GM23338 (cell line): ENCODE data around the gene WWOX. TPM values are rescaled to one million over a fixed set of nuclear protein-coding genes. Genes with fewer than 3 reads are reported as not detected.

Experiments used
- ATAC-seq: fragments of 200-7000 bp; cut with Tn5 transposase; 3 replicates; pipeline ENCODE4 v1.9.1; 2020
- DNase-seq: peaks from one replicate; pipeline ENCODE4 v3.0.0-alpha.2; 2015; ENCODE audit warnings: low spot score
- H2AFZ ChIP-seq: fragments of 200-600 bp; sonication (generic); 2 replicates; pipeline ENCODE4 v1.8.0; 2016; ENCODE audit warnings: antibody characterized with exemption, mild to moderate bottlenecking, moderate library complexity
- H3F3A ChIP-seq: fragments of 200-600 bp; sonication (generic); replicated peaks from 2 replicates; pipeline ENCODE4 v1.8.0; 2017; ENCODE audit warnings: antibody characterized with exemption, mixed run types, low read depth
- H3K27ac ChIP-seq: fragments of 200-600 bp; sonication (generic); 2 replicates; pipeline ENCODE4 v1.6.1; 2016; ENCODE audit warnings: low read depth
- H3K27me3 ChIP-seq: fragments of 200-600 bp; sonication (generic); 2 replicates; pipeline ENCODE4 v1.8.0; 2016; ENCODE audit warnings: mild to moderate bottlenecking, mixed run types, moderate library complexity; ENCODE audit not compliant: insufficient read depth
- H3K36me3 ChIP-seq: fragments of 200-600 bp; sonication (generic); 2 replicates; pipeline ENCODE4 v1.8.0; 2016; ENCODE audit warnings: mild to moderate bottlenecking; ENCODE audit not compliant: insufficient read depth
- H3K4me1 ChIP-seq: fragments of 200-600 bp; sonication (generic); 2 replicates; pipeline ENCODE4 v1.8.0; 2016; ENCODE audit warnings: mild to moderate bottlenecking, moderate library complexity; ENCODE audit not compliant: insufficient read depth
- H3K4me2 ChIP-seq: fragments of 200-600 bp; sonication (generic); 2 replicates; pipeline ENCODE4 v1.7.1; 2017; ENCODE audit warnings: mixed run types
- H3K4me3 ChIP-seq: fragments of 200-600 bp; sonication (generic); 2 replicates; pipeline ENCODE4 v1.6.1; 2016; ENCODE audit warnings: mixed run types
- H3K79me2 ChIP-seq: fragments of 200-600 bp; sonication (generic); replicated peaks from 2 replicates; pipeline ENCODE4 v1.8.0; 2017; ENCODE audit warnings: mild to moderate bottlenecking; ENCODE audit not compliant: insufficient read depth
- H3K9me2 ChIP-seq: fragments of 200-600 bp; sonication (generic); 2 replicates; pipeline ENCODE4 v1.8.0; 2017; ENCODE audit not compliant: insufficient read depth
- H4K20me1 ChIP-seq: fragments of 200-600 bp; sonication (generic); replicated peaks from 2 replicates; pipeline ENCODE4 v1.8.0; 2017; ENCODE audit warnings: mild to moderate bottlenecking; ENCODE audit not compliant: insufficient read depth
- H3K27ac Mint-ChIP-seq: 2 replicates; pipeline ENCODE4 v1.8.0; 2020; ENCODE audit warnings: inconsistent platforms, mild to moderate bottlenecking, moderate library complexity, mixed read lengths
- H3K27me3 Mint-ChIP-seq: 3 replicates; pipeline ENCODE4 v1.8.0; 2022; ENCODE audit warnings: low read depth, mild to moderate bottlenecking, moderate library complexity, mixed read lengths, inconsistent platforms; ENCODE audit not compliant: insufficient read depth, poor library complexity
- H3K36me3 Mint-ChIP-seq: 3 replicates; pipeline ENCODE4 v1.8.0; 2021; ENCODE audit warnings: low read depth, mild to moderate bottlenecking, inconsistent platforms, moderate library complexity, mixed read lengths
- H3K4me1 Mint-ChIP-seq: 3 replicates; pipeline ENCODE4 v1.8.0; 2020; ENCODE audit warnings: mild to moderate bottlenecking, inconsistent platforms, mixed read lengths
- H3K4me3 Mint-ChIP-seq: 3 replicates; pipeline ENCODE4 v1.8.0; 2021; ENCODE audit warnings: moderate library complexity, mild to moderate bottlenecking, inconsistent platforms, mixed read lengths
- H3K9me3 Mint-ChIP-seq: 3 replicates; pipeline ENCODE4 v1.8.0; 2020; ENCODE audit warnings: moderate library complexity, mild to moderate bottlenecking, inconsistent platforms, mixed read lengths
- ETS1 ChIP-seq: IDR thresholded peaks from 2 replicates; pipeline ENCODE4 v1.6.1; 2016; ENCODE audit warnings: antibody characterized with exemption
- NANOG ChIP-seq: IDR thresholded peaks from 2 replicates; pipeline ENCODE4 v1.6.1; 2016; ENCODE audit warnings: antibody characterized with exemption, borderline replicate concordance
- polyA plus RNA-seq: library from polyadenylated mRNA; unstranded; fragments of >200 nt; fragmentation: Nextera tagmentation; extraction: Ambion mirVana; gene quantifications from 2 replicates; pipeline ENCODE4 v1.2.1, GENCODE V29; 2016
- total RNA-seq: library from RNA; depleted of rRNA; stranded (reverse); fragments of >200 nt; shearing (Covaris generic); gene quantifications from 2 replicates; pipeline ENCODE4 v1.2.3, GENCODE V29; 2014
- TF ChIP-seq, protein P1 (sequence below): fragments of 250-450 bp; sonication (Bioruptor Pico); IDR thresholded peaks from 2 replicates; pipeline ENCODE4 v1.5.0; 2020; ENCODE audit warnings: mild to moderate bottlenecking, moderate library complexity

WWOX gene
- total and polyA plus RNA-seq, 2 experiments from 2014 or later, result 10.0 to 19.3 TPM

GRCh38 chr16:78137179-78137578, 37.7 kb downstream of the WWOX start (continued):
- TF ChIP-seq, protein P1, sequence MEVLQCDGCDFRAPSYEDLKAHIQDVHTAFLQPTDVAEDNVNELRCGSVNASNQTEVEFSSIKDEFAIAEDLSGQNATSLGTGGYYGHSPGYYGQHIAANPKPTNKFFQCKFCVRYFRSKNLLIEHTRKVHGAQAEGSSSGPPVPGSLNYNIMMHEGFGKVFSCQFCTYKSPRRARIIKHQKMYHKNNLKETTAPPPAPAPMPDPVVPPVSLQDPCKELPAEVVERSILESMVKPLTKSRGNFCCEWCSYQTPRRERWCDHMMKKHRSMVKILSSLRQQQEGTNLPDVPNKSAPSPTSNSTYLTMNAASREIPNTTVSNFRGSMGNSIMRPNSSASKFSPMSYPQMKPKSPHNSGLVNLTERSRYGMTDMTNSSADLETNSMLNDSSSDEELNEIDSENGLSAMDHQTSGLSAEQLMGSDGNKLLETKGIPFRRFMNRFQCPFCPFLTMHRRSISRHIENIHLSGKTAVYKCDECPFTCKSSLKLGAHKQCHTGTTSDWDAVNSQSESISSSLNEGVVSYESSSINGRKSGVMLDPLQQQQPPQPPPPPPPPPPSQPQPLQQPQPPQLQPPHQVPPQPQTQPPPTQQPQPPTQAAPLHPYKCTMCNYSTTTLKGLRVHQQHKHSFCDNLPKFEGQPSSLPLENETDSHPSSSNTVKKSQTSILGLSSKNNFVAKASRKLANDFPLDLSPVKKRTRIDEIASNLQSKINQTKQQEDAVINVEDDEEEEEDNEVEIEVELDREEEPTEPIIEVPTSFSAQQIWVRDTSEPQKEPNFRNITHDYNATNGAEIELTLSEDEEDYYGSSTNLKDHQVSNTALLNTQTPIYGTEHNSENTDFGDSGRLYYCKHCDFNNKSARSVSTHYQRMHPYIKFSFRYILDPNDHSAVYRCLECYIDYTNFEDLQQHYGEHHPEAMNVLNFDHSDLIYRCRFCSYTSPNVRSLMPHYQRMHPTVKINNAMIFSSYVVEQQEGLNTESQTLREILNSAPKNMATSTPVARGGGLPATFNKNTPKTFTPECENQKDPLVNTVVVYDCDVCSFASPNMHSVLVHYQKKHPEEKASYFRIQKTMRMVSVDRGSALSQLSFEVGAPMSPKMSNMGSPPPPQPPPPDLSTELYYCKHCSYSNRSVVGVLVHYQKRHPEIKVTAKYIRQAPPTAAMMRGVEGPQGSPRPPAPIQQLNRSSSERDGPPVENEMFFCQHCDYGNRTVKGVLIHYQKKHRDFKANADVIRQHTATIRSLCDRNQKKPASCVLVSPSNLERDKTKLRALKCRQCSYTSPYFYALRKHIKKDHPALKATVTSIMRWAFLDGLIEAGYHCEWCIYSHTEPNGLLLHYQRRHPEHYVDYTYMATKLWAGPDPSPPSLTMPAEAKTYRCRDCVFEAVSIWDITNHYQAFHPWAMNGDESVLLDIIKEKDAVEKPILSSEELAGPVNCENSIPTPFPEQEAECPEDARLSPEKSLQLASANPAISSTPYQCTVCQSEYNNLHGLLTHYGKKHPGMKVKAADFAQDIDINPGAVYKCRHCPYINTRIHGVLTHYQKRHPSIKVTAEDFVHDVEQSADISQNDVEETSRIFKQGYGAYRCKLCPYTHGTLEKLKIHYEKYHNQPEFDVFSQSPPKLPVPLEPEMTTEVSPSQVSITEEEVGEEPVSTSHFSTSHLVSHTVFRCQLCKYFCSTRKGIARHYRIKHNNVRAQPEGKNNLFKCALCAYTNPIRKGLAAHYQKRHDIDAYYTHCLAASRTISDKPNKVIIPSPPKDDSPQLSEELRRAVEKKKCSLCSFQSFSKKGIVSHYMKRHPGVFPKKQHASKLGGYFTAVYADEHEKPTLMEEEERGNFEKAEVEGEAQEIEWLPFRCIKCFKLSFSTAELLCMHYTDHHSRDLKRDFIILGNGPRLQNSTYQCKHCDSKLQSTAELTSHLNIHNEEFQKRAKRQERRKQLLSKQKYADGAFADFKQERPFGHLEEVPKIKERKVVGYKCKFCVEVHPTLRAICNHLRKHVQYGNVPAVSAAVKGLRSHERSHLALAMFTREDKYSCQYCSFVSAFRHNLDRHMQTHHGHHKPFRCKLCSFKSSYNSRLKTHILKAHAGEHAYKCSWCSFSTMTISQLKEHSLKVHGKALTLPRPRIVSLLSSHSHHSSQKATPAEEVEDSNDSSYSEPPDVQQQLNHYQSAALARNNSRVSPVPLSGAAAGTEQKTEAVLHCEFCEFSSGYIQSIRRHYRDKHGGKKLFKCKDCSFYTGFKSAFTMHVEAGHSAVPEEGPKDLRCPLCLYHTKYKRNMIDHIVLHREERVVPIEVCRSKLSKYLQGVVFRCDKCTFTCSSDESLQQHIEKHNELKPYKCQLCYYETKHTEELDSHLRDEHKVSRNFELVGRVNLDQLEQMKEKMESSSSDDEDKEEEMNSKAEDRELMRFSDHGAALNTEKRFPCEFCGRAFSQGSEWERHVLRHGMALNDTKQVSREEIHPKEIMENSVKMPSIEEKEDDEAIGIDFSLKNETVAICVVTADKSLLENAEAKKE (CRISPR knock-in tag), result no peak

DNA sequence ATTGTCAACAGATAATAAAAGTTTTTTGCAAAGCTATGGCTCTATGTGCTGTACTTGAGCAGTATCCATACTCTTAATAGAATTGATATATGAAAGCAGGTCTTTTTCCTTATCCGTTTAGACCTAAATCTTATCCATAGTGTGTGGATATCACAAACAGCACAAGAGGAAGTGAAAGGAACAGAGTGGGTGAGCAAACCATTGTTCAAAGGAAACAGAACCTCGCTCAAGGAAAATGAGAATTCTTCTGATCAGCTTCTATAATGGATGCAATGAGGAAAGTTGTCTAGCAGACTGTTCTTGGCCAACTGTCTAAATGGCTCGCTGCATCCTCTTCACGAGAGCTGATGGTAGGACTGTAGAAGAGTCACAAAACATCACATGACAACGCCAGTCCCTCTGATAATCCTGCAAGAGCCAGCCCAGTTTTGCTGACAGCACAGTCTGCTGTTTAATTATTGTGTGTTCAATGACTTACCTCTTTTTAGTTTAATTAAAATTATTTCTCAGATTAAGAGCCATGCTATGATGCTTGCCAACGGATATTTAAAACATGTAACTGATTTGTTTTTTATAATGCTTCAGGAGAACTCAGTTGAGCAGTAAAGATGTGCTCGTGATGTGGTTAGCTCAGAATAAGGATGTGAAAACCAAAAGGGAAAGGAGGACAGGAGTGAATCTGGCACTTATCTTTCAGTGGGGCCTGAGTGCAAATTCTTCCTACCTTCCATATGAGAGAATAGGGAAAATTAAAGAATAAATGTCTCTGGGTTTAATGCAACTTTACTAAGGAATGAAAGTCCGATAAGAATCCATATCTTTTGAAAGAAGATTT, 38.5 kb downstream of the WWOX start:
- Histone ChIP-seq H3K4me2 (no peak overlapping the region), H3F3A (no peaks in the 10 kb centered on the region), H4K20me1 (no peaks in the 10 kb centered on the region), H3K79me2 (no peaks in the 10 kb centered on the region), H3K27ac (no peak overlapping the region), H3K4me1 (no peaks in the 10 kb centered on the region), H2AFZ (no peak overlapping the region), H3K9me2 (no peaks in the 10 kb centered on the region), H3K36me3 (no peaks in the 10 kb centered on the region), H3K4me3 (no peak overlapping the region), H3K27me3 (no peaks in the 10 kb centered on the region)
- no peak overlapping the region for H3K27ac Mint-ChIP-seq
- no peak overlapping the region for H3K4me3 Mint-ChIP-seq
- no peaks in the 10 kb centered on the region for H3K36me3 Mint-ChIP-seq
- TF ChIP-seq NANOG, result no peak
- no peak for TF ChIP-seq ETS1
- ATAC-seq, result no peak
- no peak for DNase-seq
- no peaks in the 10 kb centered on the region for H3K9me3 Mint-ChIP-seq
- no peaks in the 10 kb centered on the region for H3K27me3 Mint-ChIP-seq
- no peaks in the 10 kb centered on the region for H3K4me1 Mint-ChIP-seq
